Neural progenitor cell (in vitro differentiated cells): ENCODE results near the gene VTI1A. TPM values are rescaled to one million over a fixed set of nuclear protein-coding genes. Genes with fewer than 3 reads are reported as not detected.

Experiments
- DNase-seq: peaks from one replicate; pipeline ENCODE4 v3.0.0-alpha.2; 2016; ENCODE audit warnings: low spot score
- H2AFZ ChIP-seq: fragments of 200-600 bp; sonication (generic); replicated peaks from 2 replicates; pipeline ENCODE4 v1.6.1; 2016; ENCODE audit warnings: antibody characterized with exemption
- H3F3A ChIP-seq: fragments of 200-600 bp; sonication (generic); 2 replicates; pipeline ENCODE4 v1.6.1; 2016; ENCODE audit warnings: antibody characterized with exemption, low read depth
- H3K27ac ChIP-seq: fragments of 200-600 bp; sonication (generic); 2 replicates; pipeline ENCODE4 v1.5.1; 2016; ENCODE audit warnings: mild to moderate bottlenecking
- H3K27me3 ChIP-seq: fragments of 200-600 bp; sonication (generic); 2 replicates; pipeline ENCODE4 v1.6.1; 2016; ENCODE audit warnings: mild to moderate bottlenecking, moderate library complexity
- H3K36me3 ChIP-seq: fragments of 200-600 bp; sonication (generic); 2 replicates; pipeline ENCODE4 v1.5.1; 2016
- H3K4me1 ChIP-seq: fragments of 200-600 bp; sonication (generic); 2 replicates; pipeline ENCODE4 v1.6.1; 2016; ENCODE audit warnings: mixed run types
- H3K4me2 ChIP-seq: fragments of 200-600 bp; sonication (generic); 2 replicates; pipeline ENCODE4 v1.6.1; 2016
- H3K4me3 ChIP-seq: fragments of 200-600 bp; sonication (generic); 2 replicates; pipeline ENCODE4 v1.5.1; 2016
- H3K79me2 ChIP-seq: fragments of 200-600 bp; sonication (generic); 2 replicates; pipeline ENCODE4 v1.6.1; 2016; ENCODE audit warnings: low read depth
- H3K9ac ChIP-seq: fragments of 200-600 bp; sonication (generic); 2 replicates; pipeline ENCODE4 v1.6.1; 2016
- H3K9me3 ChIP-seq: fragments of 200-600 bp; sonication (generic); 2 replicates; pipeline ENCODE4 v1.5.1; 2016; ENCODE audit warnings: low read depth
- H4K20me1 ChIP-seq: fragments of 200-600 bp; sonication (generic); 2 replicates; pipeline ENCODE4 v1.6.1; 2016; ENCODE audit warnings: low read depth
- H3K27ac Mint-ChIP-seq: 3 replicates; pipeline ENCODE4 v1.8.0; 2021; ENCODE audit warnings: mixed read lengths
- H3K27me3 Mint-ChIP-seq: 2 replicates; pipeline ENCODE4 v1.8.0; 2022; ENCODE audit warnings: low read depth, mild to moderate bottlenecking, inconsistent platforms, moderate library complexity, mixed read lengths; ENCODE audit not compliant: insufficient read depth
- H3K36me3 Mint-ChIP-seq: 3 replicates; pipeline ENCODE4 v1.8.0; 2021; ENCODE audit warnings: mixed read lengths
- H3K4me1 Mint-ChIP-seq: 3 replicates; pipeline ENCODE4 v1.8.0; 2021; ENCODE audit warnings: mixed read lengths
- H3K4me3 Mint-ChIP-seq: 3 replicates; pipeline ENCODE4 v1.8.0; 2021; ENCODE audit warnings: mild to moderate bottlenecking, moderate library complexity, mixed read lengths
- H3K9me3 Mint-ChIP-seq: 3 replicates; pipeline ENCODE4 v1.8.0; 2020; ENCODE audit warnings: mixed read lengths
- EZH2 ChIP-seq: fragments of 200-600 bp; sonication (generic); IDR thresholded peaks from 2 replicates; pipeline ENCODE4 v1.6.1; 2017; ENCODE audit warnings: antibody characterized with exemption, mild to moderate bottlenecking, moderate library complexity
- EZH2phosphoT487 ChIP-seq: fragments of 200-600 bp; sonication (generic); IDR thresholded peaks from 2 replicates; pipeline ENCODE4 v1.6.1; 2017; ENCODE audit warnings: antibody characterized with exemption
- total RNA-seq: library from RNA; depleted of rRNA; stranded (reverse); fragments of >200 nt; gene quantifications from 2 replicates; pipeline ENCODE4 v1.2.3, GENCODE V29; 2015; ENCODE audit warnings: low replicate concordance
- TF ChIP-seq, protein P1 (sequence below): fragments of 200-600 bp; sonication (generic); IDR thresholded peaks from 2 replicates; pipeline ENCODE4 v1.5.1; 2017; ENCODE audit warnings: antibody characterized with exemption, mild to moderate bottlenecking

The VTI1A gene
- total RNA-seq, 1 donor from 2014 or later = 28.8 TPM

DNA sequence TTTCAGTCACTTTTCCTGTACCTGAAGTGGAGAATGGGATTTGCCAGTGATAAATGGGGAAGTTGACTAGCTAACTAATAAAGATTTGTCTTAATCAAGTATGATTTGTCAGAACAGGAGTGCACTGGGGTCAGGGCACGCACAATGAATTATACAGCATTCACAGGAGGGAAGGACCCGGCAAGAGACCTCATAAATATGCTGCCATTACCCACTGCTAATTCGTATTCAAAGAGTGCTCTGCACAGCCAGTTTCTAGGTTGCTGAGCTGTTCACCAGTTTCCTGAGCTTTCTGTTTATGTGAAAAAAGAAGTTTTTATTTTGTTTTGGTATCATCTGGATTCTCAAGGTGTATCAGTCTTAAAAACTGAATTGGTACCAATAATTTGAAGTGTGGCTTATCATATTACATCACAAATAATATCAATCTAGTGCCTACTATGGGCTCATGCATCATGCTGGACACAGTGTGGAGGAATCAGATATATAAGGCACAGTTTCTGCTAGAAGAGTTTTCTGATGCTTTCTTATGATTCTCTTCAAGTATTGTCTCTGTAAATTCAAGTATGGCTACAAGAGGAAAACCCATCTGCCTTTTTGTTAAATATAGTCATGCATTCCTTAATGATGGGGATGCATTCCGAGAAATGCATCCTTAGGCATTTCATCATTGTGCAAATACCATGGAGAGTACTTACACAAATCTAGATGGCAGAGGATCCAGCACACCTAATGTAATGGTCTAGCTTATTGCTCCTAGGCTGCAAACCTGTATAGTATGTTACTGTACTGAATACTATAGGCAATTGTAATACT is 202.2 kb downstream of the VTI1A start:
- Histone ChIP-seq H2AFZ (no peak overlapping the region), H3K27me3 (no peaks in the 10 kb centered on the region), H3K9ac (no peak overlapping the region), H4K20me1 (no peaks in the 10 kb centered on the region), H3F3A (peaks cover 7% of the 10 kb centered on the region), H3K4me3 (no peak overlapping the region), H3K36me3 (no peaks in the 10 kb centered on the region), H3K79me2 (no peaks in the 10 kb centered on the region), H3K4me2 (no peak overlapping the region), H3K9me3 (no peaks in the 10 kb centered on the region), H3K4me1 (peaks cover 22% of the 10 kb centered on the region), H3K27ac (no peak overlapping the region)
- no peak for DNase-seq
- Mint-ChIP-seq H3K27ac (no peak overlapping the region), H3K9me3 (no peaks in the 10 kb centered on the region), H3K27me3 (peaks cover 4% of the 10 kb centered on the region), H3K36me3 (no peaks in the 10 kb centered on the region), H3K4me1 (peaks cover 19% of the 10 kb centered on the region), H3K4me3 (no peak overlapping the region)
- TF ChIP-seq, protein P1, sequence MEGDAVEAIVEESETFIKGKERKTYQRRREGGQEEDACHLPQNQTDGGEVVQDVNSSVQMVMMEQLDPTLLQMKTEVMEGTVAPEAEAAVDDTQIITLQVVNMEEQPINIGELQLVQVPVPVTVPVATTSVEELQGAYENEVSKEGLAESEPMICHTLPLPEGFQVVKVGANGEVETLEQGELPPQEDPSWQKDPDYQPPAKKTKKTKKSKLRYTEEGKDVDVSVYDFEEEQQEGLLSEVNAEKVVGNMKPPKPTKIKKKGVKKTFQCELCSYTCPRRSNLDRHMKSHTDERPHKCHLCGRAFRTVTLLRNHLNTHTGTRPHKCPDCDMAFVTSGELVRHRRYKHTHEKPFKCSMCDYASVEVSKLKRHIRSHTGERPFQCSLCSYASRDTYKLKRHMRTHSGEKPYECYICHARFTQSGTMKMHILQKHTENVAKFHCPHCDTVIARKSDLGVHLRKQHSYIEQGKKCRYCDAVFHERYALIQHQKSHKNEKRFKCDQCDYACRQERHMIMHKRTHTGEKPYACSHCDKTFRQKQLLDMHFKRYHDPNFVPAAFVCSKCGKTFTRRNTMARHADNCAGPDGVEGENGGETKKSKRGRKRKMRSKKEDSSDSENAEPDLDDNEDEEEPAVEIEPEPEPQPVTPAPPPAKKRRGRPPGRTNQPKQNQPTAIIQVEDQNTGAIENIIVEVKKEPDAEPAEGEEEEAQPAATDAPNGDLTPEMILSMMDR = no peak
- no peak for TF ChIP-seq EZH2phosphoT487
- no peak for TF ChIP-seq EZH2

- H3K4me1 ChIP-seq = peaks cover 20% of the 10 kb centered on the region
- peaks cover 19% of the 10 kb centered on the region for H3K4me1 Mint-ChIP-seq
Measured at GRCh38 chr10:112649822-112650152, 202.8 kb downstream of the VTI1A start.

GRCh38 chr10:112650588-112651030 is 203.6 kb downstream of the VTI1A start:
- Histone ChIP-seq H3K4me1 (peaks cover 26% of the 10 kb centered on the region), H3F3A (peaks cover 7% of the 10 kb centered on the region), H3K36me3 (no peaks in the 10 kb centered on the region), H3K27me3 (no peaks in the 10 kb centered on the region), H3K4me3 (no peak overlapping the region), H3K9ac (no peak overlapping the region), H3K79me2 (no peaks in the 10 kb centered on the region), H2AFZ (no peak overlapping the region), H3K4me2 (no peak overlapping the region), H3K9me3 (no peaks in the 10 kb centered on the region), H4K20me1 (no peaks in the 10 kb centered on the region), H3K27ac (no peak overlapping the region)
- no peak for DNase-seq
- peaks cover 19% of the 10 kb centered on the region for H3K4me1 Mint-ChIP-seq
- TF ChIP-seq EZH2phosphoT487 = no peak
- TF ChIP-seq, protein P1 = no peak
- no peak for TF ChIP-seq EZH2
- no peaks in the 10 kb centered on the region for H3K9me3 Mint-ChIP-seq
- no peak overlapping the region for H3K27ac Mint-ChIP-seq
- H3K27me3 Mint-ChIP-seq = peaks cover 4% of the 10 kb centered on the region
- no peaks in the 10 kb centered on the region for H3K36me3 Mint-ChIP-seq
- no peak overlapping the region for H3K4me3 Mint-ChIP-seq

More at GRCh38 chr10:112649822-112650152, 202.8 kb downstream of the VTI1A start:
- Histone ChIP-seq H3K9ac (no peak overlapping the region), H3K4me3 (no peak overlapping the region), H3K79me2 (no peaks in the 10 kb centered on the region), H3K27me3 (no peaks in the 10 kb centered on the region), H3K9me3 (no peaks in the 10 kb centered on the region), H2AFZ (no peak overlapping the region), H3K4me2 (no peak overlapping the region), H3K36me3 (no peaks in the 10 kb centered on the region), H3K27ac (no peak overlapping the region), H4K20me1 (no peaks in the 10 kb centered on the region), H3F3A (peaks cover 7% of the 10 kb centered on the region)
- H3K27ac Mint-ChIP-seq = no peak overlapping the region
- peaks cover 4% of the 10 kb centered on the region for H3K27me3 Mint-ChIP-seq
- DNase-seq = no peak
- TF ChIP-seq EZH2 = no peak
- TF ChIP-seq, protein P1 = no peak
- TF ChIP-seq EZH2phosphoT487 = no peak
- H3K36me3 Mint-ChIP-seq = no peaks in the 10 kb centered on the region
- no peaks in the 10 kb centered on the region for H3K9me3 Mint-ChIP-seq
- H3K4me3 Mint-ChIP-seq = no peak overlapping the region
